ENCODE results near the gene EXOC4. TPM values are rescaled to one million over a fixed set of nuclear protein-coding genes. Genes with fewer than 3 reads are reported as not detected.
A peak's percentile ranks its signal among the peaks of the same experiment; 100 is the strongest.

The EXOC4 gene
- total and polyA plus RNA-seq, 2 of the 13 experiments (the other 11 are each of a cell fraction or from before 2014, with no cell fraction given), result 22.5 to 39.0 TPM

- TF ChIP-seq ZNF318 (CRISPR knock-in tag; IDR thresholded peaks at IDR 0.05) (no peak), ZNF142 (CRISPR knock-in tag; IDR thresholded peaks at IDR 0.05) (no peak), ZNF180 (CRISPR knock-in tag; IDR thresholded peaks at IDR 0.05; ENCODE audit: borderline replicate concordance, low read depth) (no peak), DR1 (CRISPR knock-in tag; IDR thresholded peaks at IDR 0.05) (no peak), NAIF1 (CRISPR knock-in tag; IDR thresholded peaks at IDR 0.05; ENCODE audit: borderline replicate concordance) (no peak), TAF15 (IDR thresholded peaks at IDR 0.05; ENCODE audit: low read depth, low read length, poor library complexity, severe bottlenecking) (no peak), TBP (CRISPR knock-in tag; IDR thresholded peaks at IDR 0.05) (no peak), THAP9 (CRISPR knock-in tag; IDR thresholded peaks at IDR 0.05; ENCODE audit: borderline replicate concordance) (peak; percentile 57; the same call in 1 of the 2 replicates), GATA4 (IDR thresholded peaks at IDR 0.05; ENCODE audit: borderline replicate concordance, low read depth) (no peak), ELF4 (CRISPR knock-in tag; IDR thresholded peaks at IDR 0.05; ENCODE audit: borderline replicate concordance) (peak; percentile 83; the same call in 1 of the 2 replicates), PLRG1 (conservative IDR thresholded peaks at IDR 0.05) (no peak), ZBTB21 (CRISPR knock-in tag; IDR thresholded peaks at IDR 0.05) (no peak)
These were observed at the start of gene EXOC4 (continued) for GRCh38 chr7:133252858-133253518.

Data from HepG2 (cell line).